GM18867 (cell line): ENCODE data around the gene OR7C1.
"Not testable (repeated sequence)": the region's sequence is repeated elsewhere in the genome, so short reads cannot be mapped to it uniquely, and the experiment has no call there.

Source experiments
- ATAC-seq: cut with Tn5 transposase; IDR thresholded peaks from one replicate; pipeline ENCODE4 v1.9.1; 2021; ENCODE audit warnings: mild to moderate bottlenecking, moderate library complexity; ENCODE audit not compliant: unreplicated experiment

Gene OR7C1

GRCh38 chr19:14768001-14768400 is 67.0 kb downstream of the OR7C1 start:
- no peak for ATAC-seq

GRCh38 chr19:14767466-14767971 is 67.5 kb downstream of the OR7C1 start:
- no peak for ATAC-seq

GRCh38 chr19:14765841-14766240 is 69.1 kb downstream of the OR7C1 start:
- not testable (repeated sequence) for ATAC-seq

GRCh38 chr19:14765403-14765802 is 69.6 kb downstream of the OR7C1 start:
- not testable (repeated sequence) for ATAC-seq

- ATAC-seq: no peak
Observed at GRCh38 chr19:14764401-14764800, 70.6 kb downstream of the OR7C1 start.

- no peak for ATAC-seq
Observed at GRCh38 chr19:14763497-14764145, 71.4 kb downstream of the OR7C1 start.

GRCh38 chr19:14762111-14762510 is 72.9 kb downstream of the OR7C1 start:
- no peak for ATAC-seq

GRCh38 chr19:14761607-14762006 is 73.4 kb downstream of the OR7C1 start:
- ATAC-seq: no peak

GRCh38 chr19:14758816-14759215 is 76.2 kb downstream of the OR7C1 start:
- ATAC-seq: no peak

- ATAC-seq: no peak
Observed at GRCh38 chr19:14748601-14749000, 86.4 kb downstream of the OR7C1 start.
